NB4 (cell line): Measurements from ENCODE around the gene RFXANK.

Experiments used
- MYC ChIP-seq: IDR thresholded peaks from 2 replicates; pipeline ENCODE4 v1.6.1; 2011; ENCODE audit warnings: low read depth, low read length
- POLR2A ChIP-seq: IDR thresholded peaks from 2 replicates; pipeline ENCODE4 v1.6.1; 2011; ENCODE audit warnings: mild to moderate bottlenecking; ENCODE audit not compliant: insufficient read length; ENCODE audit errors: extremely low read depth
- TF ChIP-seq, protein P1 (sequence below): IDR thresholded peaks from one replicate; pipeline ENCODE4 v1.5.1; 2012; ENCODE audit warnings: low read depth, low read length
- TF ChIP-seq, protein P2 (sequence below): IDR thresholded peaks from 2 replicates; pipeline ENCODE4 v1.6.1; 2011; ENCODE audit warnings: low read depth, low read length

- TF ChIP-seq, protein P1, sequence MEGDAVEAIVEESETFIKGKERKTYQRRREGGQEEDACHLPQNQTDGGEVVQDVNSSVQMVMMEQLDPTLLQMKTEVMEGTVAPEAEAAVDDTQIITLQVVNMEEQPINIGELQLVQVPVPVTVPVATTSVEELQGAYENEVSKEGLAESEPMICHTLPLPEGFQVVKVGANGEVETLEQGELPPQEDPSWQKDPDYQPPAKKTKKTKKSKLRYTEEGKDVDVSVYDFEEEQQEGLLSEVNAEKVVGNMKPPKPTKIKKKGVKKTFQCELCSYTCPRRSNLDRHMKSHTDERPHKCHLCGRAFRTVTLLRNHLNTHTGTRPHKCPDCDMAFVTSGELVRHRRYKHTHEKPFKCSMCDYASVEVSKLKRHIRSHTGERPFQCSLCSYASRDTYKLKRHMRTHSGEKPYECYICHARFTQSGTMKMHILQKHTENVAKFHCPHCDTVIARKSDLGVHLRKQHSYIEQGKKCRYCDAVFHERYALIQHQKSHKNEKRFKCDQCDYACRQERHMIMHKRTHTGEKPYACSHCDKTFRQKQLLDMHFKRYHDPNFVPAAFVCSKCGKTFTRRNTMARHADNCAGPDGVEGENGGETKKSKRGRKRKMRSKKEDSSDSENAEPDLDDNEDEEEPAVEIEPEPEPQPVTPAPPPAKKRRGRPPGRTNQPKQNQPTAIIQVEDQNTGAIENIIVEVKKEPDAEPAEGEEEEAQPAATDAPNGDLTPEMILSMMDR = no peak
- TF ChIP-seq, protein P2, sequence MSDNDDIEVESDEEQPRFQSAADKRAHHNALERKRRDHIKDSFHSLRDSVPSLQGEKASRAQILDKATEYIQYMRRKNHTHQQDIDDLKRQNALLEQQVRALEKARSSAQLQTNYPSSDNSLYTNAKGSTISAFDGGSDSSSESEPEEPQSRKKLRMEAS = no peak
- TF ChIP-seq POLR2A (no peak), MYC (no peak)
These were observed 46.3 kb downstream of the RFXANK start for GRCh38 chr19:19238126-19238894.
